HepG2 (cell line): Measurements from ENCODE around the gene FGF9. TPM values are rescaled to one million over a fixed set of nuclear protein-coding genes. Genes with fewer than 3 reads are reported as not detected.

Experiments used
- ATAC-seq: fragments of 200-7000 bp; cut with Tn5 transposase; 3 replicates; pipeline ENCODE4 v1.9.1; 2020; ENCODE audit warnings: mild to moderate bottlenecking, moderate library complexity
- BruUV-seq: library from RNA; stranded (reverse); fragments of 400-500 nt; replicated peaks from 2 replicates; lab custom pipeline; 2021; lab: Mats Ljungman, UMichigan
- CTCF ChIA-PET: fragments of 300-600 bp; formaldehyde crosslinking; extraction: SDS; loops from one replicate; lab custom pipeline; 2021; ENCODE audit warnings: low total read pairs, inconsistent platforms, low intra/inter-chr PET ratio; lab: Yijun Ruan, JAX
- POLR2A ChIA-PET: fragments of 350-600 bp; sonication (Branson Sonifier 250); formaldehyde crosslinking; loops from one replicate; lab custom pipeline; 2020; ENCODE audit warnings: antibody characterized with exemption, inconsistent platforms; lab: Yijun Ruan, JAX
- DNase-seq: peaks from one replicate; pipeline ENCODE4 v3.0.0-alpha.2; 2015; ENCODE audit warnings: low spot score
- FAIRE-seq: peaks from 3 replicates; lab custom pipeline; 2011; peaks lifted over from hg19 to GRCh38; lab: Jason Lieb, UNC
- H2AFZ ChIP-seq: one replicate; pipeline ENCODE4 v1.6.1; 2011; ENCODE audit warnings: low read length, inconsistent platforms
- H3K27ac ChIP-seq: fragments of 300-600 bp; 3 replicates; pipeline ENCODE4 v1.8.0; 2011; ENCODE audit warnings: mixed run types, mild to moderate bottlenecking, mixed read lengths, low read length, inconsistent platforms; ENCODE audit not compliant: insufficient read depth; ENCODE audit errors: extremely low read length
- H3K27me3 ChIP-seq, 2 experiments: fragments of 200-600 bp in 1 of 2; 2 replicates in 1 of 2; 3 replicates in 1 of 2; pipeline versions ENCODE4 v1.6.0 to v1.8.0; 2011; ENCODE audit warnings: low read length in 2 of 2, mild to moderate bottlenecking in 2 of 2, moderate library complexity in 2 of 2, inconsistent platforms in 1 of 2; ENCODE audit not compliant: insufficient read depth in 2 of 2, control insufficient read depth in 1 of 2
- H3K36me3 ChIP-seq, 2 experiments: fragments of 200-600 bp in 1 of 2; replicated peaks in 1 of 2; 2 replicates in 1 of 2; 3 replicates in 1 of 2; pipeline versions ENCODE4 v1.5.1 to v1.8.0; 2011; ENCODE audit warnings: low read length in 2 of 2, inconsistent platforms in 1 of 2; ENCODE audit not compliant: insufficient read depth in 2 of 2, control insufficient read depth in 1 of 2
- H3K4me1 ChIP-seq: 2 replicates; pipeline ENCODE4 v1.5.1; 2012; ENCODE audit warnings: low read length, inconsistent platforms; ENCODE audit not compliant: insufficient read depth
- H3K4me2 ChIP-seq: 2 replicates; pipeline ENCODE4 v1.6.0; 2011; ENCODE audit warnings: low read depth, low read length, inconsistent platforms
- H3K4me3 ChIP-seq, 3 experiments: fragments of 200-600 bp in 1 of 3; sonication (generic), shearing (Covaris generic) in 1 of 3; replicated peaks in 1 of 3; 2 replicates each; pipeline ENCODE4 v1.5.1; 2011 to 2016; ENCODE audit warnings: low read length in 3 of 3, inconsistent platforms in 2 of 3, low read depth in 2 of 3, mild to moderate bottlenecking in 2 of 3, control low read depth in 1 of 3, mixed read lengths in 1 of 3; ENCODE audit not compliant: insufficient read depth in 1 of 3
- H3K79me2 ChIP-seq: one replicate; pipeline ENCODE4 v1.6.1; 2011; ENCODE audit warnings: low read length, inconsistent platforms; ENCODE audit not compliant: insufficient read depth
- H3K9ac ChIP-seq: 2 replicates; pipeline ENCODE4 v1.6.0; 2011; ENCODE audit warnings: mild to moderate bottlenecking, low read depth, low read length, inconsistent platforms; ENCODE audit not compliant: insufficient read depth
- H3K9me3 ChIP-seq: 2 replicates; pipeline ENCODE4 v1.5.1; 2012; ENCODE audit warnings: mild to moderate bottlenecking, low read length
- H4K20me1 ChIP-seq: 2 replicates; pipeline ENCODE4 v1.6.0; 2011; ENCODE audit warnings: inconsistent platforms, mild to moderate bottlenecking, low read length, moderate library complexity; ENCODE audit not compliant: insufficient read depth
- ISX ChIP-seq: sonication (generic); formaldehyde crosslinking; conservative IDR thresholded peaks from 2 replicates; pipeline ENCODE4 v1.5.0; 2020; ENCODE audit warnings: missing genetic modification reagents
- MLLT10 ChIP-seq: sonication (generic); formaldehyde crosslinking; IDR thresholded peaks from 2 replicates; pipeline ENCODE4 v1.4.0; 2020; ENCODE audit warnings: missing genetic modification reagents
- MYC ChIP-seq: sonication (generic); formaldehyde crosslinking; IDR thresholded peaks from 2 replicates; pipeline ENCODE4 v1.9.0; 2021; ENCODE audit warnings: missing genetic modification reagents, borderline replicate concordance
- NBN ChIP-seq: fragments of 450-650 bp; conservative IDR thresholded peaks from 2 replicates; pipeline ENCODE4 v1.6.1; 2017
- NCOA1 ChIP-seq: sonication (generic); formaldehyde crosslinking; IDR thresholded peaks from 2 replicates; pipeline ENCODE4 v1.9.0; 2021; ENCODE audit warnings: missing genetic modification reagents
- PLRG1 ChIP-seq: fragments of 450-650 bp; conservative IDR thresholded peaks from 2 replicates; pipeline ENCODE4 v1.6.1; 2016
- PPARG ChIP-seq: conservative IDR thresholded peaks from 2 replicates; pipeline ENCODE4 v1.6.1; 2016; ENCODE audit warnings: missing biosample characterization, missing genetic modification reagents
- SMARCC2 ChIP-seq: fragments of 450-650 bp; IDR thresholded peaks from 2 replicates; pipeline ENCODE4 v1.6.1; 2017; ENCODE audit warnings: antibody characterized with exemption, mild to moderate bottlenecking
- ZFP36L1 ChIP-seq: sonication (generic); formaldehyde crosslinking; IDR thresholded peaks from 2 replicates; pipeline ENCODE4 v1.8.0; 2022; ENCODE audit warnings: mild to moderate bottlenecking, missing genetic modification reagents, moderate library complexity
- ZNF136 ChIP-seq: sonication (generic); formaldehyde crosslinking; IDR thresholded peaks from 2 replicates; pipeline ENCODE4 v1.8.1; 2022; ENCODE audit warnings: low read depth, mild to moderate bottlenecking, moderate library complexity, missing genetic modification reagents
- ZNF230 ChIP-seq: sonication (generic); formaldehyde crosslinking; IDR thresholded peaks from 2 replicates; pipeline ENCODE4 v1.4.0; 2020; ENCODE audit warnings: mild to moderate bottlenecking, missing genetic modification reagents
- ZNF354B ChIP-seq: sonication (generic); formaldehyde crosslinking; IDR thresholded peaks from 2 replicates; pipeline ENCODE4 v1.8.0; 2022; ENCODE audit warnings: mild to moderate bottlenecking, missing genetic modification reagents
- ZNF446 ChIP-seq: sonication (generic); formaldehyde crosslinking; IDR thresholded peaks from 2 replicates; pipeline ENCODE4 v1.5.0; 2020; ENCODE audit warnings: mild to moderate bottlenecking, missing genetic modification reagents
- ZNF615 ChIP-seq: sonication (generic); formaldehyde crosslinking; IDR thresholded peaks from 2 replicates; pipeline ENCODE4 v1.5.0; 2020; ENCODE audit warnings: mild to moderate bottlenecking, missing genetic modification reagents, borderline replicate concordance
- ZNF777 ChIP-seq: sonication (generic); formaldehyde crosslinking; IDR thresholded peaks from 2 replicates; pipeline ENCODE4 v1.4.0; 2020; ENCODE audit warnings: missing genetic modification reagents
- ZNF850 ChIP-seq: sonication (generic); formaldehyde crosslinking; conservative IDR thresholded peaks from 2 replicates; pipeline ENCODE4 v1.9.0; 2021; ENCODE audit warnings: mild to moderate bottlenecking, missing genetic modification reagents
- in situ Hi-C: cut with HindIII; loops from 2 replicates; pipeline ENCODE4 v1.10.0; 2017; ENCODE audit warnings: low pct_unique_long_range_greater_than_20kb; ENCODE audit not compliant: extremely low pct_ligation_motif_present
- intact Hi-C: fragments of 100-400 bp; cut with micrococcal nuclease; formaldehyde crosslinking; loops from one replicate; pipeline ENCODE4 v1.10.0; 2022; ENCODE audit not compliant: unreplicated experiment
- polyA plus RNA-seq, 8 experiments: library from polyadenylated mRNA; depleted of rRNA in 3 of 8; stranded (reverse) in 7 of 8; unstranded in 1 of 8; fragments of >200 nt; fragmentation: Illumina TruSeq in 4 of 8; extraction: Trizol in 4 of 8; gene quantifications; 2 replicates each; pipeline versions ENCODE4 v1.2.1 to v1.2.3, GENCODE V29; 2011 to 2016; ENCODE audit warnings: low read depth in 4 of 8, missing spikeins in 1 of 8, mixed read lengths in 1 of 8; ENCODE audit not compliant: insufficient read depth in 1 of 8
- total RNA-seq, 5 experiments: library from RNA; depleted of rRNA; stranded (reverse); fragments of >200 nt; fragmentation: Illumina TruSeq; extraction: Trizol; gene quantifications; 2 replicates each; pipeline ENCODE4 v1.2.3, GENCODE V29; 2016; ENCODE audit warnings: low read depth in 1 of 5
- TF ChIP-seq, protein P1 (sequence below): sonication (generic); formaldehyde crosslinking; IDR thresholded peaks from 2 replicates; pipeline ENCODE4 v1.5.0; 2020; ENCODE audit warnings: missing genetic modification reagents
- TF ChIP-seq, protein P2 (sequence below): sonication (generic); formaldehyde crosslinking; IDR thresholded peaks from 2 replicates; pipeline ENCODE4 v1.8.1; 2023; ENCODE audit warnings: mild to moderate bottlenecking, moderate library complexity, missing genetic modification reagents
- TF ChIP-seq, protein P3 (sequence below): sonication (generic); formaldehyde crosslinking; conservative IDR thresholded peaks from 2 replicates; pipeline ENCODE4 v1.8.0; 2022; ENCODE audit warnings: mild to moderate bottlenecking, moderate library complexity, missing genetic modification reagents

Gene FGF9
- total and polyA plus RNA-seq, 2 of the 13 experiments (the other 11 are each of a cell fraction or from before 2014, with no cell fraction given) = not detected

DNA sequence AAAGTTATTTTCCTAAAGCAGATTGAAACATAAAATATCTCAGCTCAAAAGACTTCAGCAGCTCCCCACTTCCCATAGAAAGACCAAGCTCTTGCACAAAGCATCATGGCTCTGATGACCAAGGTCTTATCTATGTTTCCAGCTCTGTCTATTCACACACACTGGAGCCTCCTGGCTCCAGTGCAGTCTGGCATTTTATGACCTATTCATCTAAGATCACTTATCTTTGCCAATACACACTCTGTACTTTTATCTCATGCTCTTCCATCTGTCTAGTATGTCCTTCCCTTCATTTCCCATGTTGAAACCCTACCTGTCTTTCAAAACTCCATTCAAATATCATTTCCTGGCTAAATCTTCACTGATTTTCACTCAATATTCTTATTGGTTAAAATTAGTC is 74.4 kb downstream of the FGF9 start:
- in situ Hi-C loops (no loop called here), intact Hi-C loops (no loop called here)
- no peak for ATAC-seq
- no peak for FAIRE-seq
- no peak for DNase-seq
- ChIA-PET CTCF (no interaction called here), POLR2A (no interaction called here)
- H3K27me3 ChIP-seq = no peaks in the 10 kb centered on the region
- no peak overlapping the region for H3K4me2 ChIP-seq
- H3K79me2 ChIP-seq = no peaks in the 10 kb centered on the region
- no peaks in the 10 kb centered on the region for H3K9me3 ChIP-seq
- H3K36me3 ChIP-seq = no peaks in the 10 kb centered on the region
- H2AFZ ChIP-seq = no peak overlapping the region
- no peaks in the 10 kb centered on the region for H4K20me1 ChIP-seq
- no peak overlapping the region for H3K9ac ChIP-seq
- TF ChIP-seq ZNF446 (CRISPR knock-in tag) (no peak), PLRG1 (no peak), ZNF230 (no peak), ZNF136 (no peak), MLLT10 (CRISPR knock-in tag) (no peak), ZNF354B (CRISPR knock-in tag) (no peak), ZNF850 (CRISPR knock-in tag) (no peak), ZNF777 (CRISPR knock-in tag) (no peak), NCOA1 (no peak), MYC (CRISPR knock-in tag) (no peak), ZFP36L1 (CRISPR knock-in tag) (no peak), NBN (no peak), SMARCC2 (no peak), ISX (CRISPR knock-in tag) (no peak), PPARG (no peak), ZNF615 (CRISPR knock-in tag) (no peak)
- TF ChIP-seq, protein P1, sequence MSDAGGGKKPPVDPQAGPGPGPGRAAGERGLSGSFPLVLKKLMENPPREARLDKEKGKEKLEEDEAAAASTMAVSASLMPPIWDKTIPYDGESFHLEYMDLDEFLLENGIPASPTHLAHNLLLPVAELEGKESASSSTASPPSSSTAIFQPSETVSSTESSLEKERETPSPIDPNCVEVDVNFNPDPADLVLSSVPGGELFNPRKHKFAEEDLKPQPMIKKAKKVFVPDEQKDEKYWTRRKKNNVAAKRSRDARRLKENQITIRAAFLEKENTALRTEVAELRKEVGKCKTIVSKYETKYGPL (CRISPR knock-in tag) = no peak
- TF ChIP-seq, protein P2, sequence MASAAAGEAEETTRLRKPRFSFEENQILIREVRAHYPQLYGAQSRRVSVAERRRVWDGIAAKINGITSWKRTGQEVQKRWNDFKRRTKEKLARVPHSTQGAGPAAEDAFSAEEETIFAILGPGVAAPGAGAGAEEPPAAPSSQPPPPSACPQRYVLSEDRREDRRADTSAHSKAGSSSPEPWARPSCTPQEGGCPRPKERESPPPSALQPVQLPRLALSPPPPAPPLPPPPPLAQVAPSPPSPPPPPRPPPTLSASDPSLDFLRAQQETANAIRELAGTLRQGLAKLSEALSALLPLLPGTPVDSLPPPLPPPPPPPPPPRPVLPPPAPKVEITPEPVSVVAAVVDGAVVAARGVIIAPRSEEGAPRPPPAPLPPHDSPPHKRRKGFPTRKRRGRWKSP = no peak
- TF ChIP-seq, protein P3, sequence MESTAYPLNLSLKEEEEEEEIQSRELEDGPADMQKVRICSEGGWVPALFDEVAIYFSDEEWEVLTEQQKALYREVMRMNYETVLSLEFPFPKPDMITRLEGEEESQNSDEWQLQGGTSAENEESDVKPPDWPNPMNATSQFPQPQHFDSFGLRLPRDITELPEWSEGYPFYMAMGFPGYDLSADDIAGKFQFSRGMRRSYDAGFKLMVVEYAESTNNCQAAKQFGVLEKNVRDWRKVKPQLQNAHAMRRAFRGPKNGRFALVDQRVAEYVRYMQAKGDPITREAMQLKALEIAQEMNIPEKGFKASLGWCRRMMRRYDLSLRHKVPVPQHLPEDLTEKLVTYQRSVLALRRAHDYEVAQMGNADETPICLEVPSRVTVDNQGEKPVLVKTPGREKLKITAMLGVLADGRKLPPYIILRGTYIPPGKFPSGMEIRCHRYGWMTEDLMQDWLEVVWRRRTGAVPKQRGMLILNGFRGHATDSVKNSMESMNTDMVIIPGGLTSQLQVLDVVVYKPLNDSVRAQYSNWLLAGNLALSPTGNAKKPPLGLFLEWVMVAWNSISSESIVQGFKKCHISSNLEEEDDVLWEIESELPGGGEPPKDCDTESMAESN (CRISPR knock-in tag) = no peak
- TF ChIP-seq, all 625 proteins: peak for 0
- no TSS peak for BruUV-seq
- H3K27ac ChIP-seq = no peak overlapping the region
- no peaks in the 10 kb centered on the region for H3K4me1 ChIP-seq
- no peak overlapping the region for H3K4me3 ChIP-seq
